Activated CD4-positive, alpha-beta T cell treated with anti-CD3 and anti-CD28 coated beads for 36 hours (primary cell): Measurements from ENCODE around the gene ANK2. TPM values are rescaled to one million over a fixed set of nuclear protein-coding genes. Genes with fewer than 3 reads are reported as not detected.

Experiments
- ATAC-seq: fragments of 200-7000 bp; cut with Tn5 transposase; one replicate; pipeline ENCODE4 v1.10.0; 2021; ENCODE audit warnings: mild to moderate bottlenecking, moderate library complexity
- CTCF ChIA-PET: fragments of 350-600 bp; sonication (Branson Sonifier 250); formaldehyde crosslinking; loops from one replicate; lab custom pipeline; 2021; ENCODE audit warnings: antibody characterized with exemption; lab: Charles Lee
- POLR2A ChIA-PET: fragments of 350-600 bp; sonication (Branson Sonifier 250); formaldehyde crosslinking; loops from one replicate; lab custom pipeline; 2021; ENCODE audit warnings: antibody characterized with exemption, inconsistent platforms; lab: Charles Lee
- DNase-seq: peaks from one replicate; pipeline ENCODE4 v3.0.0-alpha.2; 2020
- H3K27ac Mint-ChIP-seq: one replicate; pipeline ENCODE4 v1.8.0; 2021; ENCODE audit warnings: mixed read lengths
- H3K27me3 Mint-ChIP-seq: one replicate; pipeline ENCODE4 v1.8.0; 2021; ENCODE audit warnings: mixed read lengths
- H3K36me3 Mint-ChIP-seq: one replicate; pipeline ENCODE4 v1.8.0; 2021; ENCODE audit warnings: low read depth, mixed read lengths
- H3K4me1 Mint-ChIP-seq: one replicate; pipeline ENCODE4 v1.8.0; 2021; ENCODE audit warnings: mixed read lengths
- H3K4me3 Mint-ChIP-seq: one replicate; pipeline ENCODE4 v1.8.0; 2021; ENCODE audit warnings: mild to moderate bottlenecking, moderate library complexity, mixed read lengths
- H3K9me3 Mint-ChIP-seq: one replicate; pipeline ENCODE4 v1.8.0; 2021; ENCODE audit warnings: low read depth, mixed read lengths
- intact Hi-C, 2 experiments: fragments of 100-400 bp; cut with DNase I in 1 of 2; cut with micrococcal nuclease in 1 of 2; formaldehyde crosslinking; loops; one replicate each; pipeline versions ENCODE4 v1.14.2 to v1.15.1; 2022 to 2024; cut with DNase I, micrococcal nuclease
- total RNA-seq, 2 experiments: library from RNA; stranded (reverse); gene quantifications; one replicate each; pipeline ENCODE4 v1.2.3, GENCODE V29; 2021

Gene ANK2
- total RNA-seq, 2 experiments from 2014 or later, result 2.1 to 3.3 TPM

- DNase-seq, result no peak
- H3K4me1 Mint-ChIP-seq, result no peaks in the 10 kb centered on the region
- intact Hi-C loops, result no loop called here
- H3K27me3 Mint-ChIP-seq, result no peaks in the 10 kb centered on the region
- H3K27ac Mint-ChIP-seq, result no peak overlapping the region
- CTCF ChIA-PET, result no interaction called here
- H3K4me3 Mint-ChIP-seq, result no peak overlapping the region
- H3K9me3 Mint-ChIP-seq, result no peaks in the 10 kb centered on the region
- POLR2A ChIA-PET, result no interaction called here
- H3K36me3 Mint-ChIP-seq, result no peaks in the 10 kb centered on the region
- ATAC-seq, result no peak
These were observed 22.4 kb downstream of the ANK2 start for GRCh38 chr4:113071805-113072204.

DNA sequence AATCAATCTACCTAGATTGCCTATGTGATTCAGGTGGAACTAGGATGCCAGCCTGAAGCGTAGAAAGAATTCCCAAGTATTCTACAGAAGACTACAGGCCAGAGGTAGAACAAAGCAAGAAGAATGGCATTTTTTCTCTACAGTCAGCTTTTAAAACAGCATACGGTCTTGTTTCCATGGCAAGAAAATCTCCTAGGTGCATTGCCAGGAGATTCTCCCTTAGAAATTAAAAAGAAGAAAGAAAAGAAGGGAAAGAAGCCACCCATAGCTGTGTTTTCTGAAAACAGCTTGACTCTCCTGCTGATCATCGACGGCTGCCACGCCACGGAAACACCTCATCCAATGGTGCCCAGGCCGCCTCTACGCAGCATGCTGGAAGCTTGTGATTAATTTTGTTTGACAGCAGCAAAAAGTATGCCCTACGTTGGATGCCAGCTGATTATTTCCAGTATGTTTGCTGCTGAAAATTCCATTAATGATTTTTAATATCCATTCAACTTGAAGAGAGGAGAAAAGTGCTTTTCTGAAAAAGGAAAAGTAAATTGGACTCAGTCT, 24.1 kb downstream of the ANK2 start:
- H3K27me3 Mint-ChIP-seq, result no peaks in the 10 kb centered on the region
- DNase-seq, result no peak
- no peak for ATAC-seq
- intact Hi-C loops, result no loop called here
- H3K36me3 Mint-ChIP-seq, result no peaks in the 10 kb centered on the region
- CTCF ChIA-PET, result no interaction called here
- no peak overlapping the region for H3K27ac Mint-ChIP-seq
- H3K4me1 Mint-ChIP-seq, result no peaks in the 10 kb centered on the region
- POLR2A ChIA-PET, result no interaction called here
- no peak overlapping the region for H3K4me3 Mint-ChIP-seq
- no peaks in the 10 kb centered on the region for H3K9me3 Mint-ChIP-seq

DNA sequence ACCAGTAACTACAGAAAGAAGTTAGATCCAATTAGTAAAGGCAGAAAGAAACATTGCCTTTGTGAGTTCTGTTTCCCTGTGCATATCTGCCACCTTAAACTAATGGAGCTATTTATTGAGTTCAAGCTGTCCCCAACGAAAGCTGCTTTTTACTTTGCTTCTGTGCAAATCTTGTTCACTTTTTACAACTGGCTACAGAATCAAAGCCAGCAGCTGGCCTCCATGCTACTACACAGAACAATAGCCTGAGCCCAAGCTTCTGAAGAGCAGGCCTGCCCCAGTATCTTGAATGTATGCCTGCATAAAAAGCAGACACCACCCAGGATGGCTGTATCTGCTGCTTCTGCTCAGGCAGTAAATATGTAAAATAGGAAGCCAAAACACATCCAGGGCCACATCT, 28.1 kb downstream of the ANK2 start:
- ChIA-PET CTCF (interaction anchor here (0.6 kb wide), 1 partner anchor 1218 kb away, joined by 4 read pairs; no protein-coding TSS in a partner anchor), POLR2A (interaction anchor here (0.6 kb wide), 1 partner anchor 30 kb away, joined by 3 read pairs; no protein-coding TSS in a partner anchor)
- no peaks in the 10 kb centered on the region for H3K36me3 Mint-ChIP-seq
- intact Hi-C loops, result no loop called here
- H3K9me3 Mint-ChIP-seq, result no peaks in the 10 kb centered on the region
- no peaks in the 10 kb centered on the region for H3K27me3 Mint-ChIP-seq
- ATAC-seq (no peak), DNase-seq (no peak)
- H3K4me1 Mint-ChIP-seq, result no peaks in the 10 kb centered on the region
- no peak overlapping the region for H3K4me3 Mint-ChIP-seq
- H3K27ac Mint-ChIP-seq, result no peak overlapping the region

DNA sequence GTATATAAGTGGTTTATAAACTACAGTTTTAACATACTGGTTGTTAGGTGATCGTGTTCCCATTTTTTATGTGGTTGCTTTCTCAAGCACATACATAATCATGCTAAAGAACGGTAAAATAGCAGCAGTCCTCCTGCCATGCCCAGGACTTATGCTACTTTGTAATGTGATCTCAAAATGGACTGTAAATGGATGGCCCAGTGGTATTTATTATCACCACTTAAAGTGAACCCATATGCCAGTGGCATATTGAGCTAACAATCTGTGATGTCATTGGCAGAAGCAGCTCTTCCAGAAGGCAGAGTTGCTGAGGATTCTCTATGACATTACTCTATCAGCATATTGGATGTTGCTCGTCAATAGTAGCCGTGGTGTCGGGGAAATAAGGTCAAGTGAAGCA, 28.6 kb downstream of the ANK2 start:
- Mint-ChIP-seq H3K27ac (no peak overlapping the region), H3K36me3 (no peaks in the 10 kb centered on the region), H3K27me3 (no peaks in the 10 kb centered on the region), H3K4me1 (no peaks in the 10 kb centered on the region), H3K4me3 (no peak overlapping the region), H3K9me3 (no peaks in the 10 kb centered on the region)
- ATAC-seq (no peak), DNase-seq (no peak)
- CTCF ChIA-PET, result interaction anchor here (0.6 kb wide), 1 partner anchor 1218 kb away, joined by 4 read pairs; no protein-coding TSS in a partner anchor
- POLR2A ChIA-PET, result interaction anchor here (0.6 kb wide), 1 partner anchor 29 kb away, joined by 3 read pairs; no protein-coding TSS in a partner anchor
- intact Hi-C loops, result no loop called here

- intact Hi-C loops, result no loop called here
- no peaks in the 10 kb centered on the region for H3K9me3 Mint-ChIP-seq
- H3K4me3 Mint-ChIP-seq, result no peak overlapping the region
- peaks cover 2% of the 10 kb centered on the region for H3K27me3 Mint-ChIP-seq
- no peaks in the 10 kb centered on the region for H3K36me3 Mint-ChIP-seq
- no peaks in the 10 kb centered on the region for H3K4me1 Mint-ChIP-seq
- no peak for DNase-seq
- ATAC-seq, result no peak
- POLR2A ChIA-PET, result no interaction called here
- no peak overlapping the region for H3K27ac Mint-ChIP-seq
- CTCF ChIA-PET, result no interaction called here
These were observed 30.6 kb downstream of the ANK2 start for GRCh38 chr4:113080050-113080449.

- peaks cover 2% of the 10 kb centered on the region for H3K27me3 Mint-ChIP-seq
These were observed 31.2 kb downstream of the ANK2 start for GRCh38 chr4:113080624-113081023.

GRCh38 chr4:113083346-113083745, 33.9 kb downstream of the ANK2 start:
- Mint-ChIP-seq H3K4me1 (no peaks in the 10 kb centered on the region), H3K27ac (no peak overlapping the region), H3K27me3 (peaks cover 2% of the 10 kb centered on the region), H3K4me3 (no peak overlapping the region), H3K36me3 (no peaks in the 10 kb centered on the region), H3K9me3 (no peaks in the 10 kb centered on the region)
- DNase-seq, result no peak
- ChIA-PET POLR2A (no interaction called here), CTCF (no interaction called here)
- no peak for ATAC-seq
- intact Hi-C loops, result no loop called here

More at GRCh38 chr4:113080624-113081023, 31.2 kb downstream of the ANK2 start:
- Mint-ChIP-seq H3K4me1 (no peaks in the 10 kb centered on the region), H3K36me3 (no peaks in the 10 kb centered on the region), H3K9me3 (no peaks in the 10 kb centered on the region), H3K4me3 (no peak overlapping the region), H3K27ac (no peak overlapping the region)
- POLR2A ChIA-PET, result no interaction called here
- intact Hi-C loops, result no loop called here
- ATAC-seq (no peak), DNase-seq (no peak)
- CTCF ChIA-PET, result no interaction called here

- CTCF ChIA-PET, result no interaction called here
- intact Hi-C loops, result no loop called here
- POLR2A ChIA-PET, result no interaction called here
- ATAC-seq, result no peak
- H3K4me3 Mint-ChIP-seq, result no peak overlapping the region
- DNase-seq, result no peak
- H3K36me3 Mint-ChIP-seq, result no peaks in the 10 kb centered on the region
- H3K4me1 Mint-ChIP-seq, result no peaks in the 10 kb centered on the region
- H3K27ac Mint-ChIP-seq, result no peak overlapping the region
- H3K9me3 Mint-ChIP-seq, result no peaks in the 10 kb centered on the region
- peaks cover 2% of the 10 kb centered on the region for H3K27me3 Mint-ChIP-seq
These were observed 36.8 kb downstream of the ANK2 start for GRCh38 chr4:113086172-113086695.

- CTCF ChIA-PET, result no interaction called here
- Mint-ChIP-seq H3K27ac (no peak overlapping the region), H3K27me3 (peaks cover 2% of the 10 kb centered on the region), H3K9me3 (no peaks in the 10 kb centered on the region), H3K36me3 (no peaks in the 10 kb centered on the region), H3K4me3 (no peak overlapping the region), H3K4me1 (no peaks in the 10 kb centered on the region)
- no peak for DNase-seq
- intact Hi-C loops, result no loop called here
- POLR2A ChIA-PET, result no interaction called here
- no peak for ATAC-seq
These were observed 38.6 kb downstream of the ANK2 start for GRCh38 chr4:113088050-113088449.

DNA sequence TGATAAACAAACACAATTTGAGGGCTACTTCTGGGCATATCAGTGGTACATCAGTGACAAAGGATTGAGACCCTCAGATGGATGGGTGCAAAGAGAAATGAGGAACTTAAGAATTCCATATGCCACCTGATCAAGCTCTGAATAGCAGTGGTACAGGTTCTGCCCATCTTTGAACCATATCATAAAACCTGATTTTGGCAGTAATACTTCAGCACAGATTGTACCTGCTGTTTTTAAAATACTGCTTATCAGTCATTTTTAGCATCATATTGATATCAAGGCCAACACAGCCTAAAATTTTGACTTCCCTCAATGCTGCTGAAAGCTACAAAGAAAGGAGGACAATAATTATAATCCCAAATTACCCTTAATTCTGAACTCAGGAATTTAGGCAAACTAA, 41.5 kb downstream of the ANK2 start:
- no peaks in the 10 kb centered on the region for H3K36me3 Mint-ChIP-seq
- DNase-seq, result no peak
- POLR2A ChIA-PET, result no interaction called here
- peaks cover 2% of the 10 kb centered on the region for H3K27me3 Mint-ChIP-seq
- no peak overlapping the region for H3K27ac Mint-ChIP-seq
- ATAC-seq, result no peak
- intact Hi-C loops, result loop anchor here in 1 of 2 experiments (5.0 kb wide), 1 partner anchor 324 kb away; no protein-coding TSS in a partner anchor
- CTCF ChIA-PET, result no interaction called here
- no peaks in the 10 kb centered on the region for H3K9me3 Mint-ChIP-seq
- no peak overlapping the region for H3K4me3 Mint-ChIP-seq
- no peaks in the 10 kb centered on the region for H3K4me1 Mint-ChIP-seq

GRCh38 chr4:113094331-113094730, 44.9 kb downstream of the ANK2 start:
- ChIA-PET CTCF (no interaction called here), POLR2A (no interaction called here)
- Mint-ChIP-seq H3K4me1 (no peaks in the 10 kb centered on the region), H3K27ac (no peak overlapping the region), H3K27me3 (peaks cover 2% of the 10 kb centered on the region), H3K9me3 (no peaks in the 10 kb centered on the region), H3K4me3 (no peak overlapping the region), H3K36me3 (no peaks in the 10 kb centered on the region)
- intact Hi-C loops, result loop anchor here in 1 of 2 experiments (5.0 kb wide), 1 partner anchor 327 kb away; no protein-coding TSS in a partner anchor
- DNase-seq (no peak), ATAC-seq (no peak)

DNA sequence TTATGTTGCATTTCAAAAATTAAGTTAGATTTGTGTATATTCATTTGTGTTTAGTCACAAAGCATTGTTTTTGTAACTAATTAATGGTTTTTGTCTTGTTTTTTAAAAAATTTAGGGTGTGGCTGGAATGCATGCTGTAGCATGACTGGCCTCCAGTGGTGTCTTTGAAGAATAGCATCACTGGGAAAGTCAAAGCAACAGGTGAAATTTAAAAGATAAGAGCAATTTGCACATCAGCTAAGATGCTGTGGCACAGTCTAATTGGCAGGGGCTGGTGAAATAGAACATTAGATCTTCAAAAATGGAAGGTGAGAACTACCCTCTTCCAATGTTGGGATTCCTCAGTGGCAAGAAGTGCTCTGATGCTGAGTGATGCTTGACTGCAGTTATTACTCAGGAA, 45.3 kb downstream of the ANK2 start:
- CTCF ChIA-PET, result interaction anchor here (1.5 kb wide), 1 partner anchor 25 kb away, joined by 3 read pairs; no protein-coding TSS in a partner anchor
- intact Hi-C loops, result loop anchor here in 1 of 2 experiments (5.0 kb wide), 1 partner anchor 328 kb away; no protein-coding TSS in a partner anchor

More for the DNA sequence above, 45.3 kb downstream of the ANK2 start:
- H3K27ac Mint-ChIP-seq, result no peak overlapping the region
- ATAC-seq, result no peak
- no peaks in the 10 kb centered on the region for H3K9me3 Mint-ChIP-seq
- H3K27me3 Mint-ChIP-seq, result peaks cover 2% of the 10 kb centered on the region
- no peak for DNase-seq
- no peaks in the 10 kb centered on the region for H3K4me1 Mint-ChIP-seq
- POLR2A ChIA-PET, result no interaction called here
- H3K36me3 Mint-ChIP-seq, result no peaks in the 10 kb centered on the region
- no peak overlapping the region for H3K4me3 Mint-ChIP-seq
